Measurements from ENCODE around the gene ST7L. TPM values are rescaled to one million over a fixed set of nuclear protein-coding genes. Genes with fewer than 3 reads are reported as not detected.
"Not testable (repeated sequence)": the region's sequence is repeated elsewhere in the genome, so short reads cannot be mapped to it uniquely, and the experiment has no call there.

Gene ST7L
- total RNA-seq, 1 donor from 2014 or later, result 21.2 TPM

- H3K4me1 Mint-ChIP-seq (ENCODE audit: low read depth), result no peaks in the 10 kb centered on the region
- no peaks in the 10 kb centered on the region for H3K36me3 Mint-ChIP-seq (ENCODE audit: insufficient read depth)
- TF ChIP-seq CTCF (IDR thresholded peaks at IDR 0.05; ENCODE audit: unreplicated experiment), result no peak
- H3K27ac Mint-ChIP-seq, result no peak overlapping the region
- no peak overlapping the region for H3K4me3 Mint-ChIP-seq (ENCODE audit: low read depth)
- H3K27me3 Mint-ChIP-seq, result peaks cover 4% of the 10 kb centered on the region
- DNase-seq (ENCODE audit: low spot score, unreplicated experiment), result no peak
- no peaks in the 10 kb centered on the region for H3K9me3 Mint-ChIP-seq (ENCODE audit: low read depth)
These were observed 130.8 kb downstream of the ST7L start for GRCh38 chr1:112488141-112488540.

GRCh38 chr1:112487686-112488085 is 131.3 kb downstream of the ST7L start:
- not testable (repeated sequence) for H3K4me3 Mint-ChIP-seq (ENCODE audit: low read depth); H3K36me3 Mint-ChIP-seq (ENCODE audit: insufficient read depth); H3K9me3 Mint-ChIP-seq (ENCODE audit: low read depth); H3K27me3 Mint-ChIP-seq; H3K27ac Mint-ChIP-seq; DNase-seq (ENCODE audit: low spot score, unreplicated experiment); H3K4me1 Mint-ChIP-seq (ENCODE audit: low read depth)

- not testable (repeated sequence) for H3K36me3 Mint-ChIP-seq (ENCODE audit: insufficient read depth); H3K4me1 Mint-ChIP-seq (ENCODE audit: low read depth); H3K9me3 Mint-ChIP-seq (ENCODE audit: low read depth); H3K27ac Mint-ChIP-seq; DNase-seq (ENCODE audit: low spot score, unreplicated experiment); H3K27me3 Mint-ChIP-seq; H3K4me3 Mint-ChIP-seq (ENCODE audit: low read depth)
These were observed 132.9 kb downstream of the ST7L start for GRCh38 chr1:112486063-112486462.

GRCh38 chr1:112478314-112478713 is 140.6 kb downstream of the ST7L start:
- Mint-ChIP-seq H3K9me3 (ENCODE audit: low read depth) (peaks cover 19% of the 10 kb centered on the region), H3K36me3 (ENCODE audit: insufficient read depth) (no peaks in the 10 kb centered on the region)
- TF ChIP-seq CTCF (IDR thresholded peaks at IDR 0.05; ENCODE audit: unreplicated experiment), result no peak

GRCh38 chr1:112477550-112477949 is 141.4 kb downstream of the ST7L start:
- Mint-ChIP-seq H3K4me1 (ENCODE audit: low read depth) (no peaks in the 10 kb centered on the region), H3K27me3 (peaks cover under 1% of the 10 kb centered on the region), H3K27ac (no peak overlapping the region), H3K9me3 (ENCODE audit: low read depth) (peaks cover 19% of the 10 kb centered on the region), H3K36me3 (ENCODE audit: insufficient read depth) (no peaks in the 10 kb centered on the region), H3K4me3 (ENCODE audit: low read depth) (no peak overlapping the region)
- no peak for TF ChIP-seq CTCF (IDR thresholded peaks at IDR 0.05; ENCODE audit: unreplicated experiment)
- no peak for DNase-seq (ENCODE audit: low spot score, unreplicated experiment)

More at GRCh38 chr1:112478314-112478713, 140.6 kb downstream of the ST7L start:
- Mint-ChIP-seq H3K4me3 (ENCODE audit: low read depth) (no peak overlapping the region), H3K4me1 (ENCODE audit: low read depth) (no peaks in the 10 kb centered on the region), H3K27ac (no peak overlapping the region), H3K27me3 (no peaks in the 10 kb centered on the region)
- no peak for DNase-seq (ENCODE audit: low spot score, unreplicated experiment)

Other genes with a start within 250 kb of the ST7L start
- gene CTTNBP2NL, start 222.9 kb downstream of the ST7L start, total RNA-seq, result 46.0 and 48.4 TPM in 2 replicates
- 0.77 and 1.6 TPM in 2 replicates for gene WNT2B, start 110.2 kb downstream of the ST7L start, total RNA-seq
- 125 and 129 TPM in 2 replicates for gene CAPZA1, start 691 bp upstream of the ST7L start, total RNA-seq
- gene MOV10, start 55.5 kb upstream of the ST7L start, total RNA-seq, result 128 and 137 TPM in 2 replicates
- 87.3 and 97.3 TPM in 2 replicates for gene RHOC, start 88.0 kb upstream of the ST7L start, total RNA-seq
- 0.43 and 0.71 TPM in 2 replicates for gene PPM1J, start 96.2 kb upstream of the ST7L start, total RNA-seq

All from progenitor cell of endocrine pancreas (in vitro differentiated cells).